ENCODE results near the gene NEK7. TPM values are rescaled to one million over a fixed set of nuclear protein-coding genes. Genes with fewer than 3 reads are reported as not detected.

The NEK7 gene
- total RNA-seq, 2 experiments from 2014 or later, result 14.9 to 25.6 TPM

DNA sequence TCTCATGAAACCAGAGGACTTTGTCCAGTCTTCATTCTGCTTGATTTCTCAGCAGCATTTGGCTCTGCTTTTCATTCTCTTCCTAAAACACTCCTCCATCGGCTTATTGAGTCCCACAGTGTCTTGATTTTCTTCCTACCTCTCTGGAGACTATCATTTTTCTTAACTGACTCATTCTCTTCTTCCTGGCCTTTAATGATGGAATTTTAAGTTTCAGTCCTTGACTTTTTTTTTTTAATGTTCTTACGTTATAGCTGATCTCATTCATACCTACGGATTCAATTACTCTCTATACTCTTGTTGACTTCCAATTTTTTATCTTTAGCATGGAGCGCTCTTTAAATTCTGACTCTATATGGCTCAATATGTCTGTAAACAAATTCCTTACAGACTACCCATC is 111.1 kb downstream of the NEK7 start:
- Histone ChIP-seq H3K27ac (ENCODE audit: low read depth, low read length, poor library complexity, severe bottlenecking) (no peak overlapping the region), H2AFZ (ENCODE audit: low read length) (no peak overlapping the region), H4K20me1 (ENCODE audit: insufficient read depth, low read length) (no peaks in the 10 kb centered on the region), H3K4me3 (ENCODE audit: low read depth, low read length, poor library complexity, severe bottlenecking) (no peak overlapping the region), H3K36me3 (ENCODE audit: insufficient read depth, low read length) (no peaks in the 10 kb centered on the region), H3K79me2 (ENCODE audit: insufficient read depth, low read depth, low read length) (no peaks in the 10 kb centered on the region), H3K9me3 (ENCODE audit: low read length) (no peaks in the 10 kb centered on the region), H3K4me1 (ENCODE audit: insufficient read depth, low read length, poor library complexity, severe bottlenecking) (no peaks in the 10 kb centered on the region), H3K9me2 (ENCODE audit: insufficient read depth, low read length) (no peaks in the 10 kb centered on the region), H3K4me2 (ENCODE audit: low read length) (no peak overlapping the region)
- BruUV-seq (replicated peaks), result no TSS peak
- ChIA-PET CTCF (ENCODE audit: unreplicated experiment) (no interaction called here), POLR2A (interaction anchor here (0.6 to 0.7 kb wide), 3 partner anchors 170 to 855 kb away, joined by 3 to 5 read pairs (median 3); no protein-coding TSS in a partner anchor)
- intact Hi-C loops (cut with micrococcal nuclease; ENCODE audit: unreplicated experiment), result no loop called here
- TF ChIP-seq, protein P1, sequence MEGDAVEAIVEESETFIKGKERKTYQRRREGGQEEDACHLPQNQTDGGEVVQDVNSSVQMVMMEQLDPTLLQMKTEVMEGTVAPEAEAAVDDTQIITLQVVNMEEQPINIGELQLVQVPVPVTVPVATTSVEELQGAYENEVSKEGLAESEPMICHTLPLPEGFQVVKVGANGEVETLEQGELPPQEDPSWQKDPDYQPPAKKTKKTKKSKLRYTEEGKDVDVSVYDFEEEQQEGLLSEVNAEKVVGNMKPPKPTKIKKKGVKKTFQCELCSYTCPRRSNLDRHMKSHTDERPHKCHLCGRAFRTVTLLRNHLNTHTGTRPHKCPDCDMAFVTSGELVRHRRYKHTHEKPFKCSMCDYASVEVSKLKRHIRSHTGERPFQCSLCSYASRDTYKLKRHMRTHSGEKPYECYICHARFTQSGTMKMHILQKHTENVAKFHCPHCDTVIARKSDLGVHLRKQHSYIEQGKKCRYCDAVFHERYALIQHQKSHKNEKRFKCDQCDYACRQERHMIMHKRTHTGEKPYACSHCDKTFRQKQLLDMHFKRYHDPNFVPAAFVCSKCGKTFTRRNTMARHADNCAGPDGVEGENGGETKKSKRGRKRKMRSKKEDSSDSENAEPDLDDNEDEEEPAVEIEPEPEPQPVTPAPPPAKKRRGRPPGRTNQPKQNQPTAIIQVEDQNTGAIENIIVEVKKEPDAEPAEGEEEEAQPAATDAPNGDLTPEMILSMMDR (conservative IDR thresholded peaks at IDR 0.05; ENCODE audit: low read length), result no peak
- TF ChIP-seq EZH2phosphoT487 (IDR thresholded peaks at IDR 0.05; ENCODE audit: borderline replicate concordance, low read depth, low read length), result no peak
- no peak for DNase-seq (ENCODE audit: low spot score)

DNA sequence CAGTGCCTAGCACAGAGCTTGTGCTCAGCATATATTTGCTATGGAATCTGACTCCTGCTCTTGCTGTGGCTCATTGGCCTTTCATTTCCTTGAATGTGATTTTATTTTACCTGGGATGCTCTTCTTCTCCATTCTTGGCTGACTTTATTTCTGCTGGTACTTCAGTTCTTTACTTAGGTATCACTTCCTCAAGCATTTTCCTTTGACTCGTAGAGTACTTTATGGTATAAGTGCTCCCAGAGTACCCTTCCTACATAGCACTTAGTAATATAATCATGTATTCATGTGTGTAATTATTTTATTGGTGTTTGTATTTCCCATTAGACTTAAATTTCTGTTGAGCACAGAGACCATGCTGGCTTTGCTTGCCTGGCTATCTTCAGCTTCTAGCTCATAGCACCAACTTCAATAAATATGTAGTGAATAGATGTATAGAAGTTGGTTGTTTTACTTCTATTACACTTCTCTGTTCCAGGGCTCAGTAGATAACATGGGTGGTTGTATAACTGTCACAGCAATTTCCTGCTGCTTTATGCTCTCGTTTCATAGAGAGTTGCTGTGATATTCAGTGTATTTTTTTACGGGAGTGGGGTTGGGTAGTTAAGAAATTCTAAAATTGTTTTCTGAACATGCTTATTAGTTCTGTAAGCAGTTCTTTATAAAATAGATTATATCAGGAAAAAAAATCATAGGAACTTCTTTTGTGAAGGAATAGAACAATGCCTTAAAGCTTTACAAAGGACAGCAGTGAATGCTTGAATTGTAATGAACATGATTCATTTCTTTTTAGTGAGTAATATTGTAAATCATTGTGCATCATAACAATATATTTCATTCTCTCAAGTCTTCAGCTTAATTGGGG is 112.2 kb downstream of the NEK7 start:
- H3K4me3 ChIP-seq (ENCODE audit: low read depth, low read length, poor library complexity, severe bottlenecking), result no peak overlapping the region
- H3K79me2 ChIP-seq (ENCODE audit: insufficient read depth, low read depth, low read length), result no peaks in the 10 kb centered on the region
- intact Hi-C loops (cut with micrococcal nuclease; ENCODE audit: unreplicated experiment), result no loop called here
- ChIA-PET CTCF (ENCODE audit: unreplicated experiment) (no interaction called here), POLR2A (interaction anchor here (0.7 kb wide), 1 partner anchor 148 kb away, joined by 3 read pairs; no protein-coding TSS in a partner anchor)
- no peaks in the 10 kb centered on the region for H3K36me3 ChIP-seq (ENCODE audit: insufficient read depth, low read length)
- H3K4me1 ChIP-seq (ENCODE audit: insufficient read depth, low read length, poor library complexity, severe bottlenecking), result no peaks in the 10 kb centered on the region
- no peaks in the 10 kb centered on the region for H4K20me1 ChIP-seq (ENCODE audit: insufficient read depth, low read length)
- H3K27ac ChIP-seq (ENCODE audit: low read depth, low read length, poor library complexity, severe bottlenecking), result no peak overlapping the region
- DNase-seq (ENCODE audit: low spot score), result no peak
- no peaks in the 10 kb centered on the region for H3K9me3 ChIP-seq (ENCODE audit: low read length)
- H2AFZ ChIP-seq (ENCODE audit: low read length), result no peak overlapping the region
- TF ChIP-seq, protein P1 (conservative IDR thresholded peaks at IDR 0.05; ENCODE audit: low read length), result no peak
- no peak for TF ChIP-seq EZH2phosphoT487 (IDR thresholded peaks at IDR 0.05; ENCODE audit: borderline replicate concordance, low read depth, low read length)
- no peak overlapping the region for H3K4me2 ChIP-seq (ENCODE audit: low read length)
- no peaks in the 10 kb centered on the region for H3K9me2 ChIP-seq (ENCODE audit: insufficient read depth, low read length)
- no TSS peak for BruUV-seq (replicated peaks)

DNA sequence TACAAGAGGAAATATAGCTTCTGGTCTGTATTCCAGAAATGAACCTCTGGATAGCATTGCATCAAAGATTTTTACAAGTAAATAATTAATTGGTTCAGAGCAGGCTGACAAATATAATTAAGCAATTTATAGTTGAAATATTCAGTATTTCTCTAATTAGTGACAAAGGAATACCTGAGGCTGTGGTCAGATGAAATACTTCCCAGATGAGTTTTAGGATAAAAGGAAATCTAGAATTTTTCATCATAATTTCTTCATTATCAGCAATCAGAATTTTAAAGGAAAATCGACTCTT is 112.8 kb downstream of the NEK7 start:
- ChIA-PET POLR2A (interaction anchor here (0.7 kb wide), 1 partner anchor 147 kb away, joined by 3 read pairs; no protein-coding TSS in a partner anchor), CTCF (ENCODE audit: unreplicated experiment) (no interaction called here)
- TF ChIP-seq EZH2phosphoT487 (IDR thresholded peaks at IDR 0.05; ENCODE audit: borderline replicate concordance, low read depth, low read length), result no peak
- TF ChIP-seq, protein P1 (conservative IDR thresholded peaks at IDR 0.05; ENCODE audit: low read length), result no peak

More for the DNA sequence above, 112.8 kb downstream of the NEK7 start:
- Histone ChIP-seq H2AFZ (ENCODE audit: low read length) (no peak overlapping the region), H3K4me3 (ENCODE audit: low read depth, low read length, poor library complexity, severe bottlenecking) (no peak overlapping the region), H3K79me2 (ENCODE audit: insufficient read depth, low read depth, low read length) (no peaks in the 10 kb centered on the region), H3K4me1 (ENCODE audit: insufficient read depth, low read length, poor library complexity, severe bottlenecking) (no peaks in the 10 kb centered on the region), H3K27ac (ENCODE audit: low read depth, low read length, poor library complexity, severe bottlenecking) (no peak overlapping the region), H4K20me1 (ENCODE audit: insufficient read depth, low read length) (no peaks in the 10 kb centered on the region), H3K9me2 (ENCODE audit: insufficient read depth, low read length) (no peaks in the 10 kb centered on the region), H3K4me2 (ENCODE audit: low read length) (no peak overlapping the region), H3K36me3 (ENCODE audit: insufficient read depth, low read length) (no peaks in the 10 kb centered on the region), H3K9me3 (ENCODE audit: low read length) (no peaks in the 10 kb centered on the region)
- no TSS peak for BruUV-seq (replicated peaks)
- intact Hi-C loops (cut with micrococcal nuclease; ENCODE audit: unreplicated experiment), result no loop called here
- DNase-seq (ENCODE audit: low spot score), result no peak

All from OCI-LY7 (cell line).